ENCODE measurements around the gene PDE2A. TPM values are rescaled to one million over a fixed set of nuclear protein-coding genes. Genes with fewer than 3 reads are reported as not detected.

The PDE2A gene
- total RNA-seq, 4 donors from 2014 or later, result 54.0 to 339 (median 84.6) TPM

DNA sequence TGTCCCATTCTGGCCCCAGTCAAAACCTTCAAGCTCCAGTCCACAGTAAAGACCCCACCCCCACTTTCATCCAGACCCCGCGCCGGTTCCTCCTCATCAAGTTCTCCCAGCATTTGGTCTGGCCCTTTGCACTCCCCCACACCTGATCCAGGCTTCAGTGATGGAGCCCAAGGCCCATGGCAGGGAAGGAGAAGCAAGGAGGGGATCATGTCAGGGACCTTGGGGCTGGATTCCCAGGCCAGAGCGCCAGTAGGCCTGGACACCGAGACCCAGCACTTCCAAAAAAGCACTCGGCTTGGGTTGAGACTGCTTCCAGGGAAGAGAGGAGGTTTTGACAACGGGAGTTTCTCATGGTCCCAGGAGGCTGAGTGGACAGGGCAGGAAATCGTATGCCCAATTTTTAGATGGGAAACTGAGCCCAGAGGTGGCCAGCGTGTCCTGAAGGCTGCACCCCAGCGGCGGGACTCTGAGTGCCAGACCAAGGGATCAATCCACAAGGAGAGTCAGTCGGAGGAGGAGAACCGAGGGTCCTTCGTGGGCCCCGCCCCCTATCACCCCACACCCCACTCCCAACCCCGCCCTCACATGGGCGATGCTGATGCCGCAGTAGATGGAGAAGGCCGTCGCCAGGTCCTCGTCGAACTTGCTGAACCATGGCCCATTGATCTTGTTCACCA lies 90.5 kb downstream of the PDE2A start:
- TF ChIP-seq, protein P1, sequence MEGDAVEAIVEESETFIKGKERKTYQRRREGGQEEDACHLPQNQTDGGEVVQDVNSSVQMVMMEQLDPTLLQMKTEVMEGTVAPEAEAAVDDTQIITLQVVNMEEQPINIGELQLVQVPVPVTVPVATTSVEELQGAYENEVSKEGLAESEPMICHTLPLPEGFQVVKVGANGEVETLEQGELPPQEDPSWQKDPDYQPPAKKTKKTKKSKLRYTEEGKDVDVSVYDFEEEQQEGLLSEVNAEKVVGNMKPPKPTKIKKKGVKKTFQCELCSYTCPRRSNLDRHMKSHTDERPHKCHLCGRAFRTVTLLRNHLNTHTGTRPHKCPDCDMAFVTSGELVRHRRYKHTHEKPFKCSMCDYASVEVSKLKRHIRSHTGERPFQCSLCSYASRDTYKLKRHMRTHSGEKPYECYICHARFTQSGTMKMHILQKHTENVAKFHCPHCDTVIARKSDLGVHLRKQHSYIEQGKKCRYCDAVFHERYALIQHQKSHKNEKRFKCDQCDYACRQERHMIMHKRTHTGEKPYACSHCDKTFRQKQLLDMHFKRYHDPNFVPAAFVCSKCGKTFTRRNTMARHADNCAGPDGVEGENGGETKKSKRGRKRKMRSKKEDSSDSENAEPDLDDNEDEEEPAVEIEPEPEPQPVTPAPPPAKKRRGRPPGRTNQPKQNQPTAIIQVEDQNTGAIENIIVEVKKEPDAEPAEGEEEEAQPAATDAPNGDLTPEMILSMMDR (IDR thresholded peaks at IDR 0.05), result no peak
- DNase-seq (ENCODE audit: low spot score), result no peak
- no peak for ATAC-seq (ENCODE audit: low FRiP score)

- DNase-seq (ENCODE audit: low spot score) (no peak), ATAC-seq (ENCODE audit: low FRiP score) (no peak)
- TF ChIP-seq, protein P1 (IDR thresholded peaks at IDR 0.05), result no peak
Measured at GRCh38 chr11:72583177-72583553, 91.1 kb downstream of the PDE2A start.

DNA sequence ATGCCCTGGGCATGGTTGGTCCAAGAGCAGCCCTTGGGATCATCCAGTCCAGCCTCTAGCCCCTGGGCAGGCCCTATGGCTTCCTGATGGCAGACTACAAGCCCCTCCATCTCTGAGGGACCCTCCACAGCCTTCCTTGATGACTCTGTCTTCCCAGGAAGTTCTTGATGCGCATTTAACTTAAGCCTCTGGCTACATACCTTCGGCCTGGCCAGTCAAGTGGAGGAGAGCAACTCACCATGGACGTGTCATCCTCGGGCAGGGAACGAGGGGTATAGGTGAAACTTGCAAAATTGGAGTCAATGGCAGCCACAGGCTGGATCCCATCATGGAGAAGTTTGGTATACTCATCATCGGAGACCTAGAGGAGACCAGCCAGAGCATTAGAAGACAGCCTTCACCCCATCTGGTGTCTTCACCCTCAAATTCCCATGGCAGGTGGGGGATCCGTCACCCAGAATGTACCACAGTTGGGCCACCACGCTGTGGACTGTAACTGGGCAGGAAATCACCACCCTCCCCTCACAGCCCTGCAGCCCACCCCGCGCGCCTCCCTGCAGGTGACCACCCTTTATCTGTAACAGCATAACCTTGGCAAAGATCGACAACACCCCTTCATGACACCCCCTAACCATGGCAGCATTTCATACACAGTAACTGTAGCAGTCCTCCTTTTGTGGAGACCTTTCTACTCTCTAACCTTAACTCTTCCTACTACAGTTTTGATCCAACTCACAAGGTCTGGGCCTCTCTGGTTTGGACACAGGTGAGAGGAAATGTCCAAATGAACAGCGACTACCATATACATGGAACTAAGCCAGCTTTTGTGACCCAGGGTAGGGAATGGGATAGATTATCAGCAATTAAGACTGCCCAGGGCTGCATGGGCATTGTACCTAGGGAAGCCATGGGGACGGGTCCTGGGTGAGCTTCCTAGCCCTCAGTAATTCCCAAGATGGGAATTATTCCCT lies 91.7 kb downstream of the PDE2A start:
- ATAC-seq (ENCODE audit: low FRiP score) (no peak), DNase-seq (ENCODE audit: low spot score) (no peak)
- TF ChIP-seq, protein P1 (IDR thresholded peaks at IDR 0.05), result no peak

DNA sequence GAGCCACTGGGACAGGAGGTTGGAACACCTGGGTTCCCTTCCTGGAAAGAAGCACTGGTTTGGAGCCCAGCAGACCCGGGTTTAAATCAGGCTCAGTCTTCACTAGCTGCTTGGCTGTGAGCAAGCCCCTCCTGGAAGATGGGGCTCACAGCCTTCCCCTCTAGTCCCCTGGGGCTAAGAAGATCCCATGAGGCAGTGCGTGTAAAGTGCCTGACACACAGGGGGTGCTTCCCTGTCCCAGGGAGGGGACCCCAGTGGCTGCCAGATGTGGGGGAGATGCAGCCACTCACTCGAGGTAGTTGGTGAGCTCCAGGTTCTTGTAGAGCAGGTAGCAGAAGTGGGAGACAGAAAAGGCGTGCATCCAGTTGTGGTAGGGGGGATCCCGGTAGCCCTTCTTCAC lies 93.2 kb downstream of the PDE2A start:
- DNase-seq (ENCODE audit: low spot score), result no peak
- TF ChIP-seq, protein P1 (IDR thresholded peaks at IDR 0.05), result no peak
- ATAC-seq (ENCODE audit: low FRiP score), result no peak

DNA sequence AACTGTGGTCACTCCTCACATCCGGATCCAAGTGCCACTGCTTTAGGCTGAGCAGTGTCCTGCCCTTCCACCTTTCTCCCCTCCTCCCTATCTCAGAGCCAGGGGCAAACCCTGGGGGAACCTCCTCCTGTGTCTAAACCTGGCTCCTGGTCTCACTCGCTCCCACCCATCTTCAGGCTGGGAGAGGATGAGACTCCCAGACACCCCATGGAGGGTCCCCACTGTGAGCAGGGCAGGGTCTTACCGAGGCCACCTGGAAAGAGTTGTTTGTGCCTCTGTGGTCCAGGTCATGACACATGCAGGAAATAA lies 93.6 kb downstream of the PDE2A start:
- TF ChIP-seq, protein P1 (IDR thresholded peaks at IDR 0.05), result no peak
- ATAC-seq (ENCODE audit: low FRiP score) (no peak), DNase-seq (ENCODE audit: low spot score) (no peak)

- TF ChIP-seq, protein P1 (IDR thresholded peaks at IDR 0.05), result no peak
- ATAC-seq (ENCODE audit: low FRiP score) (no peak), DNase-seq (ENCODE audit: low spot score) (no peak)
Measured at GRCh38 chr11:72579816-72580641, 94.2 kb downstream of the PDE2A start.

Measured in omental fat pad (tissue), 4 donors.